Heart right ventricle (tissue), 16 donors: ENCODE measurements around the gene SYTL4. TPM values are rescaled to one million over a fixed set of nuclear protein-coding genes. Genes with fewer than 3 reads are reported as not detected.

Source experiments
- ATAC-seq, 8 donors: fragments of 200-7000 bp; cut with Tn5 transposase; one replicate each; pipeline ENCODE4 v1.9.1; 2020; ENCODE audit warnings: mild to moderate bottlenecking in 8 of 8, moderate library complexity in 8 of 8, moderate number of reproducible peaks in 1 of 8
- DNase-seq, 2 donors: peaks; one replicate each; pipeline ENCODE4 v3.0.0-alpha.2; 2020
- H3K27ac ChIP-seq, 10 donors: fragments of 200-600 bp; sonication (generic) in 2 of 10; one replicate each; pipeline versions ENCODE4 v1.5.0 to v1.8.0; 2020 to 2022; ENCODE audit warnings: mild to moderate bottlenecking in 3 of 10
- H3K27me3 ChIP-seq, 7 donors: fragments of 200-600 bp; one replicate each; pipeline ENCODE4 v1.8.0; 2021 to 2022; ENCODE audit warnings: mild to moderate bottlenecking in 2 of 7
- H3K36me3 ChIP-seq, 9 donors: fragments of 200-600 bp; sonication (generic) in 1 of 9; one replicate each; pipeline versions ENCODE4 v1.5.0 to v1.8.0; 2020 to 2022; ENCODE audit warnings: mild to moderate bottlenecking in 2 of 9
- H3K4me1 ChIP-seq, 9 donors: fragments of 200-600 bp; sonication (generic) in 1 of 9; one replicate each; pipeline versions ENCODE4 v1.5.0 to v1.8.0; 2020 to 2022; ENCODE audit warnings: mild to moderate bottlenecking in 4 of 9
- H3K4me3 ChIP-seq, 10 donors: fragments of 200-600 bp; sonication (generic) in 2 of 10; one replicate each; pipeline versions ENCODE4 v1.5.0 to v1.8.0; 2020 to 2022; ENCODE audit warnings: mild to moderate bottlenecking in 7 of 10, moderate library complexity in 2 of 10
- H3K9me3 ChIP-seq, 11 donors: fragments of 200-600 bp in 10 of 11; sonication (generic) in 2 of 11; one replicate each; pipeline versions ENCODE4 v1.5.0 to v1.8.0; 2013 to 2022; ENCODE audit warnings: mild to moderate bottlenecking in 2 of 11, control low read depth in 1 of 11, moderate library complexity in 1 of 11
- WGBS, 2 donors: extraction: QIAGEN DNeasy Blood & Tissue Kit; methylation state at CpG; one replicate each; pipeline ENCODE4 v1.1.7; 2013; ENCODE audit warnings: inconsistent platforms in 1 of 2; 5-methylcytosine and 5-hydroxymethylcytosine counted together
- intact Hi-C, 10 donors: fragments of 100-400 bp; cut with DNase I; formaldehyde crosslinking; loops; one replicate each; pipeline versions ENCODE4 v1.11.1 to v1.14.2; 2022
- polyA plus RNA-seq, 2 donors: library from polyadenylated mRNA; stranded (reverse); fragments of 200-250 nt; gene quantifications; one replicate each; pipeline ENCODE4 v1.2.3, GENCODE V29; 2013
- total RNA-seq, 10 donors: library from RNA; stranded (reverse); fragmentation: NEBNext Ultra II Directional in 3 of 10; extraction: Animal tissue kit (Norgen Biotek cat#: 25700) in 3 of 10; gene quantifications; one replicate each; pipeline versions ENCODE4 v1.2.1 to v1.2.4, GENCODE V29; 2021 to 2023
- TF ChIP-seq, protein P1 (sequence below), 9 donors: fragments of 200-600 bp; sonication (generic) in 2 of 9; IDR thresholded peaks; one replicate each; pipeline versions ENCODE4 v1.5.0 to v1.8.0; 2021 to 2022; ENCODE audit warnings: antibody characterized with exemption in 9 of 9, mild to moderate bottlenecking in 5 of 9, moderate library complexity in 1 of 9
- donor health status: Arrhythmogenic right ventricular cardiomyopathy.
- donor health status: ischemic (EF 13 %, LVEDD 7.1; RV severe dilation, severe dysfunction).
- donor health status: healthy with polysubstance abuse.
- donor health status: DM: no; HTN: yes; CAD: no.
- donor health status: DM: no; HTN: no; CAD: no.
- donor health status: ischemic (EF 25% LVEDD 6.9; RV normal size, moderate dysfunction).
- donor health status: ischemic (EF 25% LVEDD 5.7; RV mildly dilated, moderate dysfunction).
- donor health status: healthy.
- donor health status: DM: yes; HTN: yes; CAD: no.
- donor health status: Ischemic cardiomyopathy.
- donor health status: ischemic (EF 35%, LVEDD 5.7; RV mildly dilated, moderate dysfunction).
- donor health status: nonischemic (EF 11% LVEDD 7.7; RV severe dilation, severe dysfunction).
- donor health status: DM: yes; HTN: yes; CAD: no.
- donor health status: PGD.
- donor health status: ischemic (EF 29% LVEDD 5.4; RV normal size, mild dysfunction).
- donor health status: nonischemic (EF 23%, LVEDD 6.1; RV moderate dilation, normal function).

SYTL4 gene
- total and polyA plus RNA-seq, 12 donors: 0.95 to 4.0 (median 2.2) TPM

DNA sequence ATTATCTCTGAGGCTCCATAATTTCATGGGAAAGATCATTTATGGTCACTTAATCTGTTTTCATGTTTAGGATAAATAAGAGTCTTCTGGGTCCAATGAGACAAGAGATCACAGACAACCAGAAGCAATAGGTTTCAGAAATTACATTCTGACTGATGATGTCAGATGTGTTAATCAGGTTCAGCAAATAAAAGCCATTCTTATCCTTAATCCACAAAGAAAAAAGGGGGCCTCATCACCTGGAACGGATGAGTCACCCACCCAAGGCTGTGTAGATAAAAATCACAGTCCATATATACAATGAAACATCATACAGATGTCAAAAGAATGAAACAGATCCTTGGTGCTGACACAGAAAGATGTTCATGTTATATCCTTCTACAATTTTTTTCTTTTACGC is 36.6 kb downstream of the SYTL4 start:
- H3K27me3 ChIP-seq: peaks cover 0 to 39% (median 0%) of the 10 kb centered on the region in 7 donors
- intact Hi-C loops: no loop called here
- ATAC-seq: no peak
- TF ChIP-seq, protein P1, sequence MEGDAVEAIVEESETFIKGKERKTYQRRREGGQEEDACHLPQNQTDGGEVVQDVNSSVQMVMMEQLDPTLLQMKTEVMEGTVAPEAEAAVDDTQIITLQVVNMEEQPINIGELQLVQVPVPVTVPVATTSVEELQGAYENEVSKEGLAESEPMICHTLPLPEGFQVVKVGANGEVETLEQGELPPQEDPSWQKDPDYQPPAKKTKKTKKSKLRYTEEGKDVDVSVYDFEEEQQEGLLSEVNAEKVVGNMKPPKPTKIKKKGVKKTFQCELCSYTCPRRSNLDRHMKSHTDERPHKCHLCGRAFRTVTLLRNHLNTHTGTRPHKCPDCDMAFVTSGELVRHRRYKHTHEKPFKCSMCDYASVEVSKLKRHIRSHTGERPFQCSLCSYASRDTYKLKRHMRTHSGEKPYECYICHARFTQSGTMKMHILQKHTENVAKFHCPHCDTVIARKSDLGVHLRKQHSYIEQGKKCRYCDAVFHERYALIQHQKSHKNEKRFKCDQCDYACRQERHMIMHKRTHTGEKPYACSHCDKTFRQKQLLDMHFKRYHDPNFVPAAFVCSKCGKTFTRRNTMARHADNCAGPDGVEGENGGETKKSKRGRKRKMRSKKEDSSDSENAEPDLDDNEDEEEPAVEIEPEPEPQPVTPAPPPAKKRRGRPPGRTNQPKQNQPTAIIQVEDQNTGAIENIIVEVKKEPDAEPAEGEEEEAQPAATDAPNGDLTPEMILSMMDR (IDR thresholded peaks at IDR 0.05): no peak
- H3K36me3 ChIP-seq: no peaks in the 10 kb centered on the region
- H3K27ac ChIP-seq: no peak overlapping the region
- WGBS, 2 donors: 91 to 93% methylated on average over 2 of the region's 2 CpGs
- no peak overlapping the region for H3K4me3 ChIP-seq
- no peaks in the 10 kb centered on the region for H3K4me1 ChIP-seq
- DNase-seq: no peak
- H3K9me3 ChIP-seq: no peaks in the 10 kb centered on the region

GRCh38 chrX:100687546-100687945 is 44.4 kb downstream of the SYTL4 start:
- H3K36me3 ChIP-seq: peaks cover 0 to 14% (median 0%) of the 10 kb centered on the region in 9 donors
- H3K4me3 ChIP-seq: no peak overlapping the region
- H3K9me3 ChIP-seq: no peaks in the 10 kb centered on the region
- ATAC-seq (no peak), DNase-seq (no peak)
- TF ChIP-seq, protein P1 (IDR thresholded peaks at IDR 0.05): no peak
- H3K27me3 ChIP-seq: peaks cover 0 to 39% (median 0%) of the 10 kb centered on the region in 7 donors
- intact Hi-C loops: loop anchor here in 7 of 10 donors (2.0 to 10.0 kb wide), 4 partner anchors 77 to 597 kb away; no protein-coding TSS in a partner anchor
- H3K4me1 ChIP-seq: no peaks in the 10 kb centered on the region
- 42 to 73% methylated on average over 2 of the region's 2 CpGs for WGBS, 2 donors
- no peak overlapping the region for H3K27ac ChIP-seq

- H3K4me3 ChIP-seq: no peak overlapping the region
- H3K27ac ChIP-seq: no peak overlapping the region
- H3K4me1 ChIP-seq: no peaks in the 10 kb centered on the region
- H3K36me3 ChIP-seq: peaks cover 0 to 14% (median 0%) of the 10 kb centered on the region in 9 donors
- H3K27me3 ChIP-seq: peaks cover 0 to 36% (median 0%) of the 10 kb centered on the region in 7 donors
- no peaks in the 10 kb centered on the region for H3K9me3 ChIP-seq
- intact Hi-C loops: loop anchor here in 7 of 10 donors (2.0 to 10.0 kb wide), 4 partner anchors 78 to 598 kb away; no protein-coding TSS in a partner anchor
- TF ChIP-seq, protein P1 (IDR thresholded peaks at IDR 0.05): no peak
- DNase-seq (no peak), ATAC-seq (no peak)
- WGBS, 2 donors: 68 to 83% methylated on average over 6 of the region's 6 CpGs
Measured at GRCh38 chrX:100687128-100687527, 44.8 kb downstream of the SYTL4 start.

DNA sequence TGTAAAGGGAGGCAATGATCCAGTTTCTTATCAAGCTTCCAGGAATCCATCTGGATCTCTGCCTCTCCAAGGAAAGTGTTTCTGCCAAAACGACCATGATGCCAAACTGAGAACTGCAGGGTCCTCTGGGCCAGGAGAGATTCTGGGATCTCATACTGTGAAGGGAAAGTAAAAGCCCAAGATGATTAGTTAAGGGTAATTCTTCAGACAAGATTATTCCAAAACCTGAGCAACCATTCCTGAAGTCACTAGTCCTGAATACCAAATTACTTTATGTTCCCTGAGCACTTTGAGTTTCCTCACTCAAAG is 46.0 kb downstream of the SYTL4 start:
- H3K36me3 ChIP-seq: peaks cover 0 to 14% (median 0%) of the 10 kb centered on the region in 9 donors
- WGBS, 2 donors: 4 to 13% methylated on average over 1 of the region's 1 CpG
- no peaks in the 10 kb centered on the region for H3K9me3 ChIP-seq
- H3K27me3 ChIP-seq: peaks cover 0 to 36% (median 0%) of the 10 kb centered on the region in 7 donors
- intact Hi-C loops: loop anchor here in 9 of 10 donors (1.0 to 10.0 kb wide), 5 partner anchors 79 to 599 kb away; no protein-coding TSS in a partner anchor
- DNase-seq (no peak), ATAC-seq (no peak)
- TF ChIP-seq, protein P1 (IDR thresholded peaks at IDR 0.05): peak in 2 of 9 donors; percentile 5 to 20
- no peaks in the 10 kb centered on the region for H3K4me1 ChIP-seq
- no peak overlapping the region for H3K27ac ChIP-seq
- H3K4me3 ChIP-seq: no peak overlapping the region
